GM18505 (cell line): ENCODE data around the gene ACP1.

Source experiments
- ATAC-seq: cut with Tn5 transposase; IDR thresholded peaks from one replicate; pipeline ENCODE4 v1.9.1; 2021; ENCODE audit not compliant: unreplicated experiment
- POLR2A ChIP-seq: IDR thresholded peaks from 4 replicates; pipeline ENCODE4 v1.6.1; 2011; ENCODE audit warnings: borderline replicate concordance; ENCODE audit not compliant: insufficient read depth, insufficient read length; ENCODE audit errors: extremely low read depth

ACP1 gene

GRCh38 chr2:264493-265468 is at the start of gene ACP1:
ACP1 (plus strand) TSS chr2:264947; CDS start chr2:264965, 18 bp downstream.
- TF ChIP-seq POLR2A = peak; percentile 90
- peak; percentile 89 for ATAC-seq

- no peak for ATAC-seq
- no peak for TF ChIP-seq POLR2A
Measured at GRCh38 chr2:216068-216467, 48.7 kb upstream of the ACP1 start.

DNA sequence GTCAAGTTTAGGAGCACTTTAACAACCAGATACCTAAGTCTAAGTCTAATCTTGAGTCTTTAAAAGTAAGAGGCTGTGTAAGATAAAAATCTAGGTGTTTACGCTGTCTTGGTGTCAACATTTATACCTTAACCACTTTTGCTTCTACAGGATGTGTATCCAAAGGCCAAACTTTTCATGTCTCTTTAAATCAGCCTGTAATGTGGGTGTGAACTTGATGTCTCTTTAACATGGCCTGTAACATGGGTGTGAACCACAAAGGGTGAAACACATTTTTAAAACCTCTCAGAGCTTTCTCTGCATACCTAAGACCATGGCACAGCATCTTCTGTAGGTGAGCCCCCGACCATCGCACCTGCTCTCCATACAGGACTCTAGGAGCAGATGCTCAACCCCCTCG is 41.3 kb upstream of the ACP1 start:
- ATAC-seq = no peak
- TF ChIP-seq POLR2A = no peak

GRCh38 chr2:223971-224760 is 40.6 kb upstream of the ACP1 start:
- no peak for ATAC-seq
- TF ChIP-seq POLR2A = no peak

GRCh38 chr2:228115-228514 is 36.6 kb upstream of the ACP1 start:
- no peak for ATAC-seq
- no peak for TF ChIP-seq POLR2A

GRCh38 chr2:228518-229278 is 36.0 kb upstream of the ACP1 start:
- no peak for ATAC-seq
- TF ChIP-seq POLR2A = no peak

DNA sequence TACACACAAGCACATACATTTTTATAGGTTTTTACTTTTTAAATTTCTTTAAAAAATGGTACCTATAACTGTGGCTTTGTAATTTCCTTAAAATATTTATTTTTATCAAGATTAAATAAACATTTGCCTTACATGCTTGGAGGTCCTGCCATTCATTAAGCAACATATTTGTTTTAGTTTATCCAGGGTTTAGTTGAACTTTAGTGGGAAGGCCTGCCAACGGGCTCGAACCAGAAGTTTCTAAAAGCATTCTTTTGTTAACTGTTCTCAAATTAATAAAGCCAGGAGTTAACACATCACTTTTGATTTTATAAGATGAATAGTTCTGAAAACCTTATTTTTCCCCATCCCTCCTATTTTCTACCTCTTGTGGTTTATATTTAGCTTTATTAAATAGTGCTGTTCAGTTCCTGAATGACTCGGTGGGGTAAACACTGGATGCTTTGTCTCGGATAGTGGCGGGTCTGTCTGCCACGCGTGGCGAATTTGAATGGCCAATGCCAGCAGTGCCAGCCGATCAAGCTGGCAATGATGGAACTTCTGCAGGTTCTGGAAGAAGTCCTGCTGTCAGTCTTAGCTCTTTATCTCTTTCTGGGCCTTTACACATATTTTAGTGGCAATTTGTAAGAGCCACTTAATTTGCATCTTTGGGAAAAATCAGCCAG is 33.1 kb upstream of the ACP1 start:
- no peak for ATAC-seq
- no peak for TF ChIP-seq POLR2A

DNA sequence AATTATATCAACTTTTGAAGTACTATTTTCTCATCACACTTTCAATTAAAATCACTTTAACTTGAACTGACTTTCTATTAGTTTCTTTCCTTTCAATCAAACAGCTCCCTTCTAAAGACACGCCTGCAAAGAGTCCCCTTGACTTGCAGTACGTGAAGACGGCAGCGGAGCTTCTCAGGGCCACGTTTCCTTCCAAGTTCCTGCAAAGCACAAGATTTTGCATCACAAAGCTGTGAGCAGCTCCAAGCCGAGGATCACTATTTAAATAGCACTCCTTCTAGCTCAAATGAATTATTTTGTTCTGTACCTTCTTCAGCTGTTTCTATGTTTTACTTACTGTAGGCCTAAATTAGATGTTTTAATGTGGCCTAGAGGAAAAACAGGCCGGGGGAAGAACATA is 31.7 kb upstream of the ACP1 start:
- no peak for ATAC-seq
- no peak for TF ChIP-seq POLR2A

DNA sequence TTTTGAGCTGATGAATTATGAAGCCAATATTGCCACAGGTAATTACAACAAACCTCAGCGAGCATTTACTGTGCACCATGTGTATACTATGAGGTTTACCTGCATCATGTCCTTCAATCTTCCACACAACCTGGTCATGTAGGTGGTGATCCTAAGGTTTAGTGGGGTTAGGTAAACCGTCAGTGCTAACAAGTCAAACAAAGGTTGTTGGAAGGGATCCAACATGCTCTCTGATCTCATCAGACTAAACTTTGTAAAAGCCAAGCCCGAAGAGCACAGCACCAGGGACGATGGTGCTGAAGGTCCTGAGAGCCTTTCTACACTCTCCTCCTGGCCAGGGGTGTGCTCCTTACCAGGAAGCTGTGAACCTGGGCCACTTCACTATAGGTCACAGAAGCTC is 30.3 kb upstream of the ACP1 start:
- ATAC-seq = no peak
- TF ChIP-seq POLR2A = no peak

DNA sequence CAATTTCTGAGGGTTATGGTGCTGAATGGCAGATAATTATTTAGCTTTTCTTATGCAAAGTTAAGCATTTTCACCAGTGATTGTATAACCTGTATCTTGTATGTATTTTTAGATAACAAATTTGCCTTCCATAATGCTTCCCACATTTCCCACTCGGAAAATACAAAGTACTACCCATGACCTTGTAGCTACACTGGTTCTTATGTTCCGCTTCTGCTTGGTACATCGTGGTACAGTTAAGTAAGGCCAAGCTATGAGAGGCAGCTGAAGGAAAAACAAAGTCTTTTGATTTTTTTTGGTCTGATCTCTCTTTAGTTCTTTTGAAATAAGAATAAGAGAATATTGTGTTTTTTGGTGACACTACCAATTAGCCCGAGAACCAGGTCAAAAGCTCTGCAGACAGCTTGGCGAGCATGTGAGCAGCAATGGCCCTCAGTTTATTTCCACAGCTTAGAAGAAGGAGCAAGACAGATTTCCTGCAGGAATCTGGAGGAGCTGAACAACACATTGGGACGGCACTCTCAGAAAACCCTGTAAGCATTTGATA is 27.7 kb upstream of the ACP1 start:
- no peak for TF ChIP-seq POLR2A
- ATAC-seq = no peak

DNA sequence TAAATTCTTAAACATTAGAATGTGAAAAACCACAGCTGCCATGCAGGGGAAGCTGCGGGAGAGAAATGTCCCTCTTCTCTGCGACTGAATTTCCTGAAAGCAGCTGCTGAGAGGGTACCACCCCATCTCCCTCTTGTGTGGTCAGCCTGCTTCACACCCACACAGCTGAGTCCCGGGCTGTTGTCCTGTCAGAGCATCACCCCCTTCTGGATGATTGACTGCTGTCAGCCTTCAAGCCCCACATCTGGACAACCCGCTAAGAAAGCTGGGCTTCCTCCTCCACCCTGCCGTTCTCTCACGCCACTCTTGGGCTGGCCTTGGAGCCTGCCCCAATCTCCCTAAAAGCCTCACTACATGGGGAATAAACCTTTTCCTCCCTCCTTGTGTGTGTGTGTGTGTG is 26.9 kb upstream of the ACP1 start:
- no peak for ATAC-seq
- TF ChIP-seq POLR2A = no peak

DNA sequence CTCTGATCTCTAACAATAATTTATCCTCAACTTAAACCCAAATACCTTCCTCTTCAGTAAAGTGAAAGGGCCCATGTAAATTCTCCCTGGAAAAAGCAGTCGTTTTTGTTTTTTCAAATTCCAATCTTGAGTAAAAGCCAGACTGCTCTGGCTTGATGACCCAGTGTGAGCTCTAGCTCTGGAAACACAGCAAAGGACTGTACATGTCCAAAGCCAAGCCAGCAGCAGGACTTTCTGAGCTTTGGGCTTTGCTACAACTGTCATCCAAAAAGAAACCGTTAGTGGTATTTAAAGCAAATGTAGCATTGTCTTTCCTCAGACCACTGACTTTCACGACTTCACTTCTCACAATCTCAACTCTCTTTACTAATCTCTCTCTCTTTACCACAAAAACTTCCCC is 26.3 kb upstream of the ACP1 start:
- TF ChIP-seq POLR2A = no peak
- no peak for ATAC-seq
